DOHH2 (cell line): ENCODE measurements around the gene CD163L1.

Experiments
- CTCF ChIP-seq: fragments of 200-600 bp; sonication (generic); IDR thresholded peaks from one replicate; pipeline ENCODE4 v1.5.1; 2014; ENCODE audit warnings: antibody characterized with exemption, mild to moderate bottlenecking, low read depth, low read length; ENCODE audit not compliant: poor library complexity, severe bottlenecking
- EZH2phosphoT487 ChIP-seq: fragments of 200-600 bp; sonication (generic); IDR thresholded peaks from 2 replicates; pipeline ENCODE4 v1.6.1; 2017; ENCODE audit warnings: borderline replicate concordance, mild to moderate bottlenecking, antibody characterized with exemption, low read length, moderate library complexity, mixed read lengths

- no peak for TF ChIP-seq CTCF
- no peak for TF ChIP-seq EZH2phosphoT487
Measured at GRCh38 chr12:7434670-7435069, 9.3 kb downstream of the CD163L1 start.
